Endothelial cell (in vitro differentiated cells): Measurements from ENCODE around the gene AP3B1. TPM values are rescaled to one million over a fixed set of nuclear protein-coding genes. Genes with fewer than 3 reads are reported as not detected.

ENCODE experiments used
- DNase-seq: peaks from one replicate; pipeline ENCODE4 v3.0.0; 2021; ENCODE audit warnings: low spot score
- H3K27ac Mint-ChIP-seq: one replicate; pipeline ENCODE4 v1.8.0; 2021; ENCODE audit warnings: mixed read lengths, inconsistent platforms; ENCODE audit not compliant: unreplicated experiment
- H3K27me3 Mint-ChIP-seq: one replicate; pipeline ENCODE4 v1.8.0; 2021; ENCODE audit warnings: mild to moderate bottlenecking, moderate library complexity, mixed read lengths, inconsistent platforms; ENCODE audit not compliant: unreplicated experiment
- H3K36me3 Mint-ChIP-seq: one replicate; pipeline ENCODE4 v1.8.0; 2021; ENCODE audit warnings: mild to moderate bottlenecking, low read depth, mixed read lengths, inconsistent platforms; ENCODE audit not compliant: unreplicated experiment
- H3K4me1 Mint-ChIP-seq: one replicate; pipeline ENCODE4 v1.8.0; 2021; ENCODE audit warnings: mild to moderate bottlenecking, mixed read lengths, inconsistent platforms; ENCODE audit not compliant: unreplicated experiment
- H3K4me3 Mint-ChIP-seq: one replicate; pipeline ENCODE4 v1.8.0; 2021; ENCODE audit warnings: mild to moderate bottlenecking, mixed read lengths, inconsistent platforms; ENCODE audit not compliant: unreplicated experiment
- H3K9me3 Mint-ChIP-seq: one replicate; pipeline ENCODE4 v1.8.0; 2021; ENCODE audit warnings: mixed read lengths, inconsistent platforms; ENCODE audit not compliant: unreplicated experiment
- CTCF ChIP-seq: fragments of 200-600 bp; sonication (generic); IDR thresholded peaks from one replicate; pipeline ENCODE4 v1.5.0; 2021; ENCODE audit warnings: antibody characterized with exemption; ENCODE audit not compliant: unreplicated experiment
- long read RNA-seq: library from polyadenylated mRNA; unstranded; transcript quantifications from one replicate; pipeline ENCODE4 v2.0.0, GENCODE V29; 2020; ENCODE audit not compliant: unreplicated experiment
- total RNA-seq: library from RNA; stranded (reverse); fragmentation: NEBNext Ultra II Directional; extraction: Animal tissue kit (Norgen Biotek cat#: 25700); gene quantifications from one replicate; pipeline ENCODE4 v1.2.1, GENCODE V29; 2021; ENCODE audit not compliant: unreplicated experiment

The AP3B1 gene
- 60.9 TPM for total RNA-seq
- long read RNA-seq, full-length matches to known transcripts: 2 of 22 reads
- long read RNA-seq, partial matches to known transcripts: 19 of 22 reads
- long read RNA-seq, other reads (novel, unspliced or antisense): 1 of 22 reads

GRCh38 chr5:78294248-78295034, at the start of gene AP3B1:
Gene AP3B1 (minus strand): TSS chr5:78294698. CDS start chr5:78294579, 119 bp downstream.
- no peak for TF ChIP-seq CTCF
- Mint-ChIP-seq H3K27ac (peak within 1 kb of the TSS; percentile 94), H3K9me3 (no peaks in the 10 kb centered on the region), H3K27me3 (peaks cover 2% of the 10 kb centered on the region), H3K4me1 (peaks cover 25% of the 10 kb centered on the region), H3K36me3 (peaks cover 4% of the 10 kb centered on the region), H3K4me3 (peak within 1 kb of the TSS; percentile 97)
- peak; percentile 100 for DNase-seq

- TF ChIP-seq CTCF: no peak
- no peak for DNase-seq
- Mint-ChIP-seq H3K27ac (no peak overlapping the region), H3K4me1 (no peaks in the 10 kb centered on the region), H3K4me3 (no peak overlapping the region), H3K27me3 (no peaks in the 10 kb centered on the region), H3K9me3 (no peaks in the 10 kb centered on the region), H3K36me3 (no peaks in the 10 kb centered on the region)
Observed at GRCh38 chr5:78341440-78341839, 46.9 kb upstream of the AP3B1 start.

- no peaks in the 10 kb centered on the region for H3K36me3 Mint-ChIP-seq
- no peak overlapping the region for H3K27ac Mint-ChIP-seq
- TF ChIP-seq CTCF: no peak
- H3K9me3 Mint-ChIP-seq: no peaks in the 10 kb centered on the region
- no peaks in the 10 kb centered on the region for H3K27me3 Mint-ChIP-seq
- no peak for DNase-seq
- H3K4me1 Mint-ChIP-seq: no peaks in the 10 kb centered on the region
- H3K4me3 Mint-ChIP-seq: no peak overlapping the region
Observed at GRCh38 chr5:78339617-78340436, 45.3 kb upstream of the AP3B1 start.

- H3K27me3 Mint-ChIP-seq: no peaks in the 10 kb centered on the region
Observed at GRCh38 chr5:78336698-78337097, 42.2 kb upstream of the AP3B1 start.

More at GRCh38 chr5:78336698-78337097, 42.2 kb upstream of the AP3B1 start:
- DNase-seq: no peak
- H3K4me1 Mint-ChIP-seq: no peaks in the 10 kb centered on the region
- H3K27ac Mint-ChIP-seq: no peak overlapping the region
- H3K4me3 Mint-ChIP-seq: no peak overlapping the region
- TF ChIP-seq CTCF: no peak
- no peaks in the 10 kb centered on the region for H3K36me3 Mint-ChIP-seq
- H3K9me3 Mint-ChIP-seq: no peaks in the 10 kb centered on the region
